Muscle layer of colon (tissue), 2 donors: ENCODE measurements around the gene INHBC.
"Not testable (repeated sequence)": the region's sequence is repeated elsewhere in the genome, so short reads cannot be mapped to it uniquely, and the experiment has no call there.

Source experiments
- H3K27ac ChIP-seq: one replicate; pipeline ENCODE4 v1.7.0; 2013; ENCODE audit warnings: low read depth, mild to moderate bottlenecking, low read length, moderate library complexity
- H3K27me3 ChIP-seq, 2 donors: one replicate each; pipeline ENCODE4 v1.7.0; 2013; ENCODE audit warnings: low read length in 2 of 2, mild to moderate bottlenecking in 2 of 2; ENCODE audit not compliant: insufficient read depth in 2 of 2, control insufficient read depth in 1 of 2
- H3K36me3 ChIP-seq: one replicate; pipeline ENCODE4 v1.7.0; 2013; ENCODE audit warnings: mild to moderate bottlenecking, low read length; ENCODE audit not compliant: insufficient read depth
- H3K4me1 ChIP-seq: one replicate; pipeline ENCODE4 v1.7.0; 2013; ENCODE audit warnings: mild to moderate bottlenecking, low read length; ENCODE audit not compliant: insufficient read depth
- H3K4me3 ChIP-seq, 2 donors: one replicate each; pipeline ENCODE4 v1.7.0; 2013; ENCODE audit warnings: low read length in 2 of 2, low read depth in 1 of 2, mild to moderate bottlenecking in 1 of 2, moderate library complexity in 1 of 2
- H3K9ac ChIP-seq: one replicate; pipeline ENCODE4 v1.7.0; 2013; ENCODE audit warnings: low read length
- H3K9me3 ChIP-seq: one replicate; pipeline ENCODE4 v1.7.0; 2013; ENCODE audit warnings: mild to moderate bottlenecking, low read length
- donor health status: abdominal sarcoma.
- donor health status: Adenocarcinoma of cecum.

INHBC gene

GRCh38 chr12:57495051-57495701 is 60.6 kb downstream of the INHBC start:
- not testable (repeated sequence) for H3K27ac ChIP-seq, H3K27me3 ChIP-seq, H3K4me1 ChIP-seq, H3K4me3 ChIP-seq, H3K9me3 ChIP-seq, H3K9ac ChIP-seq
- H3K36me3 ChIP-seq: peaks cover 44% of the 10 kb centered on the region

GRCh38 chr12:57496822-57497221 is 62.2 kb downstream of the INHBC start:
- Histone ChIP-seq H3K4me3 (no peak overlapping the region), H3K36me3 (peaks cover 43% of the 10 kb centered on the region)

GRCh38 chr12:57497223-57498131 is 62.9 kb downstream of the INHBC start:
- H3K27me3 ChIP-seq: no peaks in the 10 kb centered on the region
- peaks cover 43% of the 10 kb centered on the region for H3K36me3 ChIP-seq
- no peaks in the 10 kb centered on the region for H3K9me3 ChIP-seq
- H3K4me3 ChIP-seq: no peak overlapping the region
- no peak overlapping the region for H3K27ac ChIP-seq
- H3K4me1 ChIP-seq: no peaks in the 10 kb centered on the region
- H3K9ac ChIP-seq: no peak overlapping the region

More at GRCh38 chr12:57496822-57497221, 62.2 kb downstream of the INHBC start:
- Histone ChIP-seq H3K27ac (no peak overlapping the region), H3K9ac (no peak overlapping the region), H3K9me3 (no peaks in the 10 kb centered on the region), H3K4me1 (no peaks in the 10 kb centered on the region), H3K27me3 (no peaks in the 10 kb centered on the region)

GRCh38 chr12:57498132-57498502 is 63.5 kb downstream of the INHBC start:
- no peak overlapping the region for H3K9ac ChIP-seq
- no peak overlapping the region for H3K4me3 ChIP-seq
- H3K4me1 ChIP-seq: no peaks in the 10 kb centered on the region
- no peak overlapping the region for H3K27ac ChIP-seq
- no peaks in the 10 kb centered on the region for H3K27me3 ChIP-seq
- H3K9me3 ChIP-seq: no peaks in the 10 kb centered on the region
- H3K36me3 ChIP-seq: peaks cover 38% of the 10 kb centered on the region

GRCh38 chr12:57498571-57498970 is 64.0 kb downstream of the INHBC start:
- Histone ChIP-seq H3K36me3 (peaks cover 39% of the 10 kb centered on the region), H3K27ac (no peak overlapping the region), H3K9me3 (no peaks in the 10 kb centered on the region), H3K9ac (no peak overlapping the region), H3K4me3 (no peak overlapping the region), H3K4me1 (no peaks in the 10 kb centered on the region), H3K27me3 (no peaks in the 10 kb centered on the region)

- Histone ChIP-seq H3K4me3 (no peak overlapping the region), H3K4me1 (no peaks in the 10 kb centered on the region), H3K36me3 (peaks cover 50% of the 10 kb centered on the region), H3K9me3 (no peaks in the 10 kb centered on the region), H3K27ac (no peak overlapping the region), H3K9ac (no peak overlapping the region), H3K27me3 (no peaks in the 10 kb centered on the region)
Observed at GRCh38 chr12:57500213-57500612, 65.6 kb downstream of the INHBC start.
